ENCODE data around the gene PRICKLE4. TPM values are rescaled to one million over a fixed set of nuclear protein-coding genes. Genes with fewer than 3 reads are reported as not detected.

PRICKLE4 gene, protein sequence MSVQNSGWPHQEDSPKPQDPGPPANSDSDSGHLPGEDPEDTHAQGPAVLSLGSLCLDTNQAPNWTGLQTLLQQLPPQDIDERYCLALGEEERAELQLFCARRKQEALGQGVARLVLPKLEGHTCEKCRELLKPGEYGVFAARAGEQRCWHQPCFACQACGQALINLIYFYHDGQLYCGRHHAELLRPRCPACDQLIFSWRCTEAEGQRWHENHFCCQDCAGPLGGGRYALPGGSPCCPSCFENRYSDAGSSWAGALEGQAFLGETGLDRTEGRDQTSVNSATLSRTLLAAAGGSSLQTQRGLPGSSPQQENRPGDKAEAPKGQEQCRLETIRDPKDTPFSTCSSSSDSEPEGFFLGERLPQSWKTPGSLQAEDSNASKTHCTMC
- total RNA-seq (1.9 and 22.5 TPM in 2 replicates), polyA plus RNA-seq (6.4 and 9.3 TPM in 2 replicates)

GRCh38 chr6:41780551-41781365, at the start of gene PRICKLE4:
Gene PRICKLE4 (plus strand): TSS chr6:41780782. CDS start chr6:41783474, 2,692 bp downstream.
- TF ChIP-seq CTCF (IDR thresholded peaks at IDR 0.05; ENCODE audit: low read depth, low read length) = no peak
- no peaks in the 10 kb centered on the region for H3K9me3 ChIP-seq (ENCODE audit: low read depth)
- H3K27me3 ChIP-seq = no peaks in the 10 kb centered on the region
- no peaks in the 10 kb centered on the region for H3K36me3 ChIP-seq
- peaks cover 22% of the 10 kb centered on the region for H3K4me1 ChIP-seq (ENCODE audit: low read depth)
- H3K4me3 ChIP-seq = peak within 1 kb of the TSS; percentile 68
- peak; percentile 56 to 69 for DNase-seq (ENCODE audit: low read depth in 1 of 2, low spot score in 1 of 2)
- peak within 1 kb of the TSS; percentile 75 for H3K27ac ChIP-seq

GRCh38 chr6:41731561-41732086, 49.0 kb upstream of the PRICKLE4 start:
- Histone ChIP-seq H3K4me1 (ENCODE audit: low read depth) (peaks cover 18% of the 10 kb centered on the region), H3K27ac (no peak overlapping the region), H3K9me3 (ENCODE audit: low read depth) (no peaks in the 10 kb centered on the region), H3K4me3 (no peak overlapping the region), H3K36me3 (no peaks in the 10 kb centered on the region), H3K27me3 (no peaks in the 10 kb centered on the region)
- DNase-seq (ENCODE audit: low read depth in 1 of 2, low spot score in 1 of 2) = no peak
- TF ChIP-seq CTCF (IDR thresholded peaks at IDR 0.05; ENCODE audit: low read depth, low read length) = no peak

DNA sequence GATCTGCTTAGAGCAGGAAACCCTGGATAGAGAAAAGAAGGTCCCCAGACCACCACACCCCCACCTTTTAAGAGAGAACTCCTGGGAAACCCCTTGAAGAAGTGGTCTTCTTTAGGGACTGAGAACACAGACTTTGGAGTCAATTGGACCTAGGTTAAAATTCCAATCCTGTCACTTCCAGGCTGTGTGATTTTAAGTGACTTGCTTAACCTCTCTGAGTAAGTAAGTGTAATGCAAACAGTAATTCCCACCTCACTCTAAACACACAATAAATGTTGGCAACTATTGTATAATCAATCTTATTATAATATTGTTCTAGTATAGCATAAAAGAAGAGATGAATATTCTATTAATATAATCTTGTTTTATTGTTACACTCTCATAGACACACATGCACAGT, 48.4 kb upstream of the PRICKLE4 start:
- Histone ChIP-seq H3K27me3 (no peaks in the 10 kb centered on the region), H3K4me3 (no peak overlapping the region), H3K4me1 (ENCODE audit: low read depth) (peaks cover 14% of the 10 kb centered on the region), H3K36me3 (no peaks in the 10 kb centered on the region), H3K9me3 (ENCODE audit: low read depth) (no peaks in the 10 kb centered on the region), H3K27ac (no peak overlapping the region)
- no peak for DNase-seq (ENCODE audit: low read depth in 1 of 2, low spot score in 1 of 2)
- TF ChIP-seq CTCF (IDR thresholded peaks at IDR 0.05; ENCODE audit: low read depth, low read length) = no peak

DNA sequence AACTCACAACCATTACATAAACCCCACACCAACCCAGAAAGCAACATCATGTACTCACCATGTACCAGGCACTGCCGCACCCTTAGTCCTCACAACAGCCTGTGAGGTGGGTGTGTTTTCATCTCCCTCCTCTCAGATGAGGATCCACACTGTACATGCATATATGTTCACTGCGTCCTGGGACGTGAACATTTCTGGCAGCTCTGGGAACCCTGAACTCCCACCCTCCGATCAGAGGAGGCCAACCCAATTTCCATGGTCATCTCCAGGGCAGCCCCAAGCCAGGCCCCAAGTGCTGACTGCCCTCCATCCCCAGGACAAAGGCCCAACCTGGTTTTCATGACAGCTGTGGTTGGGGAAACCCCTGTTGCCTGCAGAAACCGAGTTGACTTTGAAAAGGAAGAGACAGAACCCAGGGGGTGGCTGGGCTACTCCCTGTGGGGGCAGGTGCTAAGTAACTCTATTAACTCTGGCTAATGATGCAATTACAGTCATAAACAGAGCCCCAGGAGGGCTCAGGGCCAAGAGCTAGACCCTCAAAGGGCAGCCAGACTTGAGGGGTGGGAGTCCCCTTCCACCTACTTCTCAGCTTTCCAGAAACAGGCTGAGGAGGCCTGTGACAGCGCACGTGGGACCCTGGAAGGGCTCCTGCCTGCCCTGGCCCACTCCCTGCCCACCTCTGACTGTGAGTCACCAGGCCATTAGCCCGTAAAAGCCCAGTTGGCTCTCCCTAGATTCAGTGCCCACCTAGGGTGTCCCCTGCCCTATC, 47.8 kb upstream of the PRICKLE4 start:
- no peak overlapping the region for H3K4me3 ChIP-seq
- DNase-seq (ENCODE audit: low read depth in 1 of 2, low spot score in 1 of 2) = no peak
- peak overlapping the region; percentile 64 for H3K27ac ChIP-seq
- H3K27me3 ChIP-seq = no peaks in the 10 kb centered on the region
- no peaks in the 10 kb centered on the region for H3K9me3 ChIP-seq (ENCODE audit: low read depth)
- TF ChIP-seq CTCF (IDR thresholded peaks at IDR 0.05; ENCODE audit: low read depth, low read length) = no peak
- no peaks in the 10 kb centered on the region for H3K36me3 ChIP-seq
- peaks cover 14% of the 10 kb centered on the region for H3K4me1 ChIP-seq (ENCODE audit: low read depth)

GRCh38 chr6:41733360-41733706, 47.2 kb upstream of the PRICKLE4 start:
- no peak for DNase-seq (ENCODE audit: low read depth in 1 of 2, low spot score in 1 of 2)

More at GRCh38 chr6:41733360-41733706, 47.2 kb upstream of the PRICKLE4 start:
- Histone ChIP-seq H3K27ac (peak overlapping the region; percentile 64), H3K36me3 (no peaks in the 10 kb centered on the region), H3K27me3 (no peaks in the 10 kb centered on the region), H3K4me3 (peak overlapping the region; percentile 68), H3K4me1 (ENCODE audit: low read depth) (peaks cover 14% of the 10 kb centered on the region), H3K9me3 (ENCODE audit: low read depth) (no peaks in the 10 kb centered on the region)
- TF ChIP-seq CTCF (IDR thresholded peaks at IDR 0.05; ENCODE audit: low read depth, low read length) = no peak
